Stimulated activated CD4-positive, alpha-beta T cell treated with anti-CD3 and anti-CD28 coated beads, Interleukin-4, amount 100 ng/mL, for 24 hours (primary cell): Measurements from ENCODE around the gene OR52E5.

ENCODE experiments used
- DNase-seq: peaks from one replicate; pipeline ENCODE4 v3.0.0-alpha.2; 2020

The OR52E5 gene

GRCh38 chr11:5892908-5893307 is at the start of gene OR52E5:
TSS of gene OR52E5 (plus strand) at chr11:5893208. CDS start at chr11:5900777, 7,569 bp downstream.
- DNase-seq, result no peak

GRCh38 chr11:5846701-5847100 is 46.3 kb upstream of the OR52E5 start:
- no peak for DNase-seq

GRCh38 chr11:5847711-5848110 is 45.3 kb upstream of the OR52E5 start:
- no peak for DNase-seq

- DNase-seq, result no peak
Measured at GRCh38 chr11:5851002-5851401, 42.0 kb upstream of the OR52E5 start.

- DNase-seq, result no peak
Measured at GRCh38 chr11:5857590-5857989, 35.4 kb upstream of the OR52E5 start, which contains the start of gene OR52E8. TSS of gene OR52E8 (minus strand) at chr11:5857690. CDS start at chr11:5857690, 0 bp downstream.

GRCh38 chr11:5865826-5866225 is 27.2 kb upstream of the OR52E5 start:
- no peak for DNase-seq

GRCh38 chr11:5878564-5878963 is 14.4 kb upstream of the OR52E5 start:
- no peak for DNase-seq

GRCh38 chr11:5880329-5880728 is 12.7 kb upstream of the OR52E5 start, which contains the start of gene OR52E4:
TSS of gene OR52E4 (plus strand) at chr11:5880629. CDS start at chr11:5884293, 3,664 bp downstream.
- no peak for DNase-seq

- no peak for DNase-seq
Measured at GRCh38 chr11:5881756-5882155, 11.3 kb upstream of the OR52E5 start.

GRCh38 chr11:5887172-5887571 is 5.8 kb upstream of the OR52E5 start:
- no peak for DNase-seq

- DNase-seq, result no peak
Measured at GRCh38 chr11:5887661-5888060, 5.3 kb upstream of the OR52E5 start.

GRCh38 chr11:5891216-5891800 is 1.7 kb upstream of the OR52E5 start:
- DNase-seq, result no peak

- no peak for DNase-seq
Measured at GRCh38 chr11:5899534-5899933, 6.5 kb downstream of the OR52E5 start.

- DNase-seq, result no peak
Measured at GRCh38 chr11:5910540-5910939, 17.5 kb downstream of the OR52E5 start.

GRCh38 chr11:5922749-5923426 is 29.9 kb downstream of the OR52E5 start:
- peak; percentile 15 for DNase-seq

- DNase-seq, result no peak
Measured at GRCh38 chr11:5923427-5923776, 30.4 kb downstream of the OR52E5 start.

GRCh38 chr11:5923794-5924193 is 30.8 kb downstream of the OR52E5 start:
- no peak for DNase-seq

- DNase-seq, result no peak
Measured at GRCh38 chr11:5928271-5928670, 35.3 kb downstream of the OR52E5 start.

GRCh38 chr11:5928811-5929210 is 35.8 kb downstream of the OR52E5 start:
- DNase-seq, result no peak

- no peak for DNase-seq
Measured at GRCh38 chr11:5929571-5930368, 36.8 kb downstream of the OR52E5 start.

GRCh38 chr11:5930614-5931013 is 37.6 kb downstream of the OR52E5 start:
- DNase-seq, result no peak

GRCh38 chr11:5931061-5931460 is 38.1 kb downstream of the OR52E5 start:
- no peak for DNase-seq

- DNase-seq, result no peak
Measured at GRCh38 chr11:5932671-5933070, 39.7 kb downstream of the OR52E5 start.

GRCh38 chr11:5933116-5933515 is 40.1 kb downstream of the OR52E5 start:
- DNase-seq, result no peak
